ENCODE data around the gene IMPG2. TPM values are rescaled to one million over a fixed set of nuclear protein-coding genes. Genes with fewer than 3 reads are reported as not detected.

The IMPG2 gene
- total and polyA plus RNA-seq, 2 experiments from 2014 or later = 0.77 TPM; not detected in 1

DNA sequence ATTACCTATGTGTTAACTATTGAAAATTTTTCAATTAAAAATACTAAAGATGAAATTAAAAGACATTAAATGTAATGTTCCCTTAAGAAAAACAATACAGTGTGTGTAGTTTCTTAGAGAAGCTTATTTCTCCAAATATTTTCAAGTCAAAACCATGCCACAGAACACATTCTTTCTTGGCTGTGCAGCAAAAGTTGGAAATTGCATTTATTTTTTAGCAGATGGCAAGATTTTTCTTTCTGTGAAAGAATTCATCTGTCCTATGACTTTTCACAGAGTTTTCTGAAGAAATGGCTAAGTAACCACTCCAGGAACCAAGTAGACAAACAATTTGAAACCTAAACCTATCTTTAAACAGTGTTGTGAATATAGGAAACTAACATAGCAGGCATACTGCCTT lies 47.2 kb downstream of the IMPG2 start:
- H4K20me1 ChIP-seq (ENCODE audit: insufficient read depth, poor library complexity, severe bottlenecking) = no peaks in the 10 kb centered on the region
- no peak overlapping the region for H3K4me2 ChIP-seq
- H2AFZ ChIP-seq = no peak overlapping the region
- H3K27ac ChIP-seq = no peak overlapping the region
- no peak for DNase-seq (ENCODE audit: low spot score)
- no peaks in the 10 kb centered on the region for H3K9me3 ChIP-seq (ENCODE audit: low read depth)
- H3K4me3 ChIP-seq = no peak overlapping the region
- TF ChIP-seq, protein P1, sequence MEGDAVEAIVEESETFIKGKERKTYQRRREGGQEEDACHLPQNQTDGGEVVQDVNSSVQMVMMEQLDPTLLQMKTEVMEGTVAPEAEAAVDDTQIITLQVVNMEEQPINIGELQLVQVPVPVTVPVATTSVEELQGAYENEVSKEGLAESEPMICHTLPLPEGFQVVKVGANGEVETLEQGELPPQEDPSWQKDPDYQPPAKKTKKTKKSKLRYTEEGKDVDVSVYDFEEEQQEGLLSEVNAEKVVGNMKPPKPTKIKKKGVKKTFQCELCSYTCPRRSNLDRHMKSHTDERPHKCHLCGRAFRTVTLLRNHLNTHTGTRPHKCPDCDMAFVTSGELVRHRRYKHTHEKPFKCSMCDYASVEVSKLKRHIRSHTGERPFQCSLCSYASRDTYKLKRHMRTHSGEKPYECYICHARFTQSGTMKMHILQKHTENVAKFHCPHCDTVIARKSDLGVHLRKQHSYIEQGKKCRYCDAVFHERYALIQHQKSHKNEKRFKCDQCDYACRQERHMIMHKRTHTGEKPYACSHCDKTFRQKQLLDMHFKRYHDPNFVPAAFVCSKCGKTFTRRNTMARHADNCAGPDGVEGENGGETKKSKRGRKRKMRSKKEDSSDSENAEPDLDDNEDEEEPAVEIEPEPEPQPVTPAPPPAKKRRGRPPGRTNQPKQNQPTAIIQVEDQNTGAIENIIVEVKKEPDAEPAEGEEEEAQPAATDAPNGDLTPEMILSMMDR (IDR thresholded peaks at IDR 0.05; ENCODE audit: poor library complexity) = no peak
- TF ChIP-seq EZH2 (IDR thresholded peaks at IDR 0.05; ENCODE audit: borderline replicate concordance) (no peak), EZH2phosphoT487 (IDR thresholded peaks at IDR 0.05; ENCODE audit: low read depth, severe bottlenecking, unreplicated experiment) (no peak)
- no peaks in the 10 kb centered on the region for H3K79me2 ChIP-seq
- no peaks in the 10 kb centered on the region for H3K36me3 ChIP-seq (replicated peaks; ENCODE audit: insufficient read depth, low read depth)
- H3K27me3 ChIP-seq = no peaks in the 10 kb centered on the region
- no peaks in the 10 kb centered on the region for H3K4me1 ChIP-seq (ENCODE audit: insufficient read depth)
- H3K9me2 ChIP-seq (replicated peaks; ENCODE audit: insufficient read depth) = no peaks in the 10 kb centered on the region

DNA sequence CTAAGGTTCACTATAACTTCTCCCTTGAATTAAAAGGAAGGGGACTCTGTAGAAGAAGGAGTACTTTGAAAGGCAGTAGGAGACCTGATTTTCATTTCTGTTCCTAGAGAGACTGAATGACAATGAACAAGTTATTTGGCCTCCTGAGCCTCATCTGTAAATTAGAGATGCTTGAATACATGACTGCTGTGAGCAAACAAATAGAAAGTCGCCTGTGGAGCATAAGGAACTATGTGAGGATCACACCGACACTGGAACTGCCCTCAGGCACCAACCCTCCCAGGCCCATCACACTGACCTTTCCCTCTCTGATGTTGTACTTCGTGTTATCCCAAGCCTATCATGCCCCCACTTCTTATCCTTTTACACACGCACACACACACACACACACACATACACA lies 48.6 kb downstream of the IMPG2 start:
- Histone ChIP-seq H3K4me3 (no peak overlapping the region), H3K27ac (no peak overlapping the region), H3K27me3 (no peaks in the 10 kb centered on the region), H3K4me2 (no peak overlapping the region), H3K9me3 (ENCODE audit: low read depth) (no peaks in the 10 kb centered on the region), H3K79me2 (no peaks in the 10 kb centered on the region), H3K4me1 (ENCODE audit: insufficient read depth) (no peaks in the 10 kb centered on the region), H4K20me1 (ENCODE audit: insufficient read depth, poor library complexity, severe bottlenecking) (no peaks in the 10 kb centered on the region), H3K36me3 (replicated peaks; ENCODE audit: insufficient read depth, low read depth) (no peaks in the 10 kb centered on the region), H2AFZ (no peak overlapping the region), H3K9me2 (replicated peaks; ENCODE audit: insufficient read depth) (no peaks in the 10 kb centered on the region)
- no peak for TF ChIP-seq EZH2phosphoT487 (IDR thresholded peaks at IDR 0.05; ENCODE audit: low read depth, severe bottlenecking, unreplicated experiment)
- TF ChIP-seq, protein P1 (IDR thresholded peaks at IDR 0.05; ENCODE audit: poor library complexity) = no peak
- no peak for TF ChIP-seq EZH2 (IDR thresholded peaks at IDR 0.05; ENCODE audit: borderline replicate concordance)
- 42% methylated on average over 4 of the region's 4 CpGs for WGBS (ENCODE audit: low lambda C conversion rate, missing lambda C conversion rate)
- DNase-seq (ENCODE audit: low spot score) = no peak

DNA sequence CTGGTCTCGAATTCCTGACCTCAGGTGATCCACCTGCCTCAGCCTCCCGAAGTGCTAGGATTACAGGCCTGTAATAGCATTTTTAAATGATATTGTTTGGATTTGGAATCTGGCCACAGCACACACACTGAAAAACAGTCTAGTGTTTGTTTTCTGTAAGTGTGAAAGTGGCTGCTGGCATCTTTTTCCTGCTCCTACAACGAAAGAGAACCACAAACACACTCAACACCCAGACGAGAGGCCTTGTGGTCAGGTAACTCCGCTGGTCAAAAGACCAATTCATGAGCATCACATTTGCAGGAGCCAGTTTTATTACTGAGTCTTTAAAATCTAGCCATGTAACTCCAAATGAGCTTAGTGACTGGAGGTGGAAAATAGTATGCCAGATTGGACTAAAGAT lies 50.2 kb downstream of the IMPG2 start:
- no peak for DNase-seq (ENCODE audit: low spot score)
- Histone ChIP-seq H3K27me3 (no peaks in the 10 kb centered on the region), H3K4me1 (ENCODE audit: insufficient read depth) (no peaks in the 10 kb centered on the region), H3K79me2 (no peaks in the 10 kb centered on the region), H4K20me1 (ENCODE audit: insufficient read depth, poor library complexity, severe bottlenecking) (no peaks in the 10 kb centered on the region), H3K9me2 (replicated peaks; ENCODE audit: insufficient read depth) (no peaks in the 10 kb centered on the region), H3K27ac (no peak overlapping the region), H3K4me2 (no peak overlapping the region), H3K4me3 (no peak overlapping the region), H3K9me3 (ENCODE audit: low read depth) (no peaks in the 10 kb centered on the region), H3K36me3 (replicated peaks; ENCODE audit: insufficient read depth, low read depth) (no peaks in the 10 kb centered on the region), H2AFZ (no peak overlapping the region)
- WGBS (ENCODE audit: low lambda C conversion rate, missing lambda C conversion rate) = 83% methylated on average over 5 of the region's 5 CpGs
- TF ChIP-seq EZH2phosphoT487 (IDR thresholded peaks at IDR 0.05; ENCODE audit: low read depth, severe bottlenecking, unreplicated experiment) = no peak
- no peak for TF ChIP-seq EZH2 (IDR thresholded peaks at IDR 0.05; ENCODE audit: borderline replicate concordance)
- TF ChIP-seq, protein P1 (IDR thresholded peaks at IDR 0.05; ENCODE audit: poor library complexity) = no peak

Measured in hepatocyte (in vitro differentiated cells).